Measurements from ENCODE around the gene SRGN.

DNA sequence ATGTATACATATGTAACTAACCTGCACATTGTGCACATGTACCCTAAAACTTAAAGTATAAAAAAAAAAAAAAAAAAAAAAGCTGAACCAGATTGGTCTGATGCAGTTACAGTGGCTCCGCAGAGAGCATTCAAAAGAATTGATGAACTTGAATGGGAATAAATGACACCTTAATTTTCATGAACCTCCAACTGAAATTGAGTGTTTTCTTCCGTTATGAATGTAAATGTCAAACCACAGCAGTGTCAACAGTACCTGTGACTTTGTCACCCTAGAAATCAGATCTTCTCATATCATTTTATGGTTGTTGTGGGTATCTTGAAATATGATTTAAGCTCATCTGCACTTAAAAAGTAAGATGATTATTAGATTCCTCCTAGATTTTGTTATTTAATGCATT is 32.7 kb upstream of the SRGN start:
- TF ChIP-seq, protein P1, sequence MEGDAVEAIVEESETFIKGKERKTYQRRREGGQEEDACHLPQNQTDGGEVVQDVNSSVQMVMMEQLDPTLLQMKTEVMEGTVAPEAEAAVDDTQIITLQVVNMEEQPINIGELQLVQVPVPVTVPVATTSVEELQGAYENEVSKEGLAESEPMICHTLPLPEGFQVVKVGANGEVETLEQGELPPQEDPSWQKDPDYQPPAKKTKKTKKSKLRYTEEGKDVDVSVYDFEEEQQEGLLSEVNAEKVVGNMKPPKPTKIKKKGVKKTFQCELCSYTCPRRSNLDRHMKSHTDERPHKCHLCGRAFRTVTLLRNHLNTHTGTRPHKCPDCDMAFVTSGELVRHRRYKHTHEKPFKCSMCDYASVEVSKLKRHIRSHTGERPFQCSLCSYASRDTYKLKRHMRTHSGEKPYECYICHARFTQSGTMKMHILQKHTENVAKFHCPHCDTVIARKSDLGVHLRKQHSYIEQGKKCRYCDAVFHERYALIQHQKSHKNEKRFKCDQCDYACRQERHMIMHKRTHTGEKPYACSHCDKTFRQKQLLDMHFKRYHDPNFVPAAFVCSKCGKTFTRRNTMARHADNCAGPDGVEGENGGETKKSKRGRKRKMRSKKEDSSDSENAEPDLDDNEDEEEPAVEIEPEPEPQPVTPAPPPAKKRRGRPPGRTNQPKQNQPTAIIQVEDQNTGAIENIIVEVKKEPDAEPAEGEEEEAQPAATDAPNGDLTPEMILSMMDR (IDR thresholded peaks at IDR 0.05), result no peak
- TF ChIP-seq POLR2A (IDR thresholded peaks at IDR 0.05), result no peak

All from thyroid gland (tissue), 4 donors.